HL-60 (cell line): ENCODE measurements around the gene AGRN.

Experiments
- CTCF ChIP-seq: IDR thresholded peaks from one replicate; pipeline ENCODE4 v1.5.1; 2011; ENCODE audit warnings: low read length, control low read depth, inconsistent platforms; ENCODE audit not compliant: insufficient read depth
- GABPA ChIP-seq: IDR thresholded peaks from 2 replicates; pipeline ENCODE4 v1.6.1; 2012; ENCODE audit warnings: low read depth
- REST ChIP-seq: IDR thresholded peaks from 2 replicates; pipeline ENCODE4 v1.6.1; 2012; ENCODE audit warnings: low read depth; ENCODE audit not compliant: insufficient replicate concordance
- SPI1 ChIP-seq: IDR thresholded peaks from 2 replicates; pipeline ENCODE4 v1.6.1; 2012; ENCODE audit warnings: low read depth, mild to moderate bottlenecking, borderline replicate concordance

GRCh38 chr1:1006305-1007159 lies 13.4 kb upstream of the AGRN start:
- no peak for TF ChIP-seq CTCF
- TF ChIP-seq SPI1, result no peak
- no peak for TF ChIP-seq GABPA
- no peak for TF ChIP-seq REST
